HG02943 (cell line): ENCODE data around the gene RAD51B.

Source experiments
- ATAC-seq: cut with Tn5 transposase; IDR thresholded peaks from one replicate; pipeline ENCODE4 v1.9.1; 2021; ENCODE audit warnings: mild to moderate bottlenecking, low read depth, moderate library complexity; ENCODE audit not compliant: unreplicated experiment

RAD51B gene

DNA sequence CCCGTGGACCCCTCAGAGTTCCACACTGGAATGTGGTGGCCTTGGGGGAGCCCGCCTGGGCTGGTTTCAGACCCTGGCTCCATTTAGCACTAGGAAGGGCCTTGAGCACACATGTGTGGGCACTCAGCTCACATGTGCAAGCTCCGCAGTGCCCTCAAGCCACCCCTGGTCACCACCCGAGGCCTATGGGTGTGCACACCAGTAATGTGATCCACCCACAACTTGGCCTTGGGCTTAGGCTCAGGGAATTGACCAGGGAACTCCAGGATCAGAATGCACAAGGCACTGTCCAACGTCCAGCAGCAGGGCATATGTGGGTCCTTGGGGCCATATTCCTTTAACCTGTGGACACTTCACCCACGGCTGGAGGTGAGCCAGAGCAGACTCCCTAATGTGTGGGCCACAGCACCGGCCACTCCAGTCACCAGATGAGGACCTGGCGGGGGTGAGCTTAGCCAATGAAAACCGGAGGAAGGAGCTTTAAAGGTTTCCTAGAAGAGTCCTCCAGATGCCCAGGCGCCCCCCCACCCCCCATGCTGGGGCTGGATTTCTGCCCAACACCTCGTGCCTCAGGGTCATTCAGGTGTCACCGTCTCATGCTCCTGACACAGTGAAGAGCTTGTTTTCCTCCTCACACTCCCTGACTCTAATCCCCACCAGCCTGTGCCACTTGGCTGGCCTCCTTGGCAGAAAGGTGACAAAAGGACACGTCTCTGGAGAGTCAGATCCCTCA, 764.1 kb downstream of the RAD51B start:
- ATAC-seq = no peak

DNA sequence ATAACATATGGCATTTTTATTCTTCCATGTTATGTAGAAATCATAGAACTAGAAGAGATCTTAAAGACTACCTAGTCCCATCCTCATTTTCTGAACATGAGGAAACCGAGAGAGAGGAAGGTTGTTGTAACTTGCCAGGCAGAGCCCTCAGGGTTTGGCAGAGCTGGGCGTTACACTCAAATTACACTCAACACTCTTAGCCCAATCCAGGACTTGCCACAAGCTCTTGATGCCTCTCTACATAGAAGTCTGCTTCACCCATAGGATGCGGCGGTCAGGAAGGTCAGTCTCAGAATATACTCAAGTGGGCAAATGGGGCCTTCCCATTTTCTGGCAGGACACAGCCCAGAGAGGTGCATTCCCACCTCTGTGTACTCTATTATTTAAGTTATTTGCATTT, 765.2 kb downstream of the RAD51B start:
- no peak for ATAC-seq

DNA sequence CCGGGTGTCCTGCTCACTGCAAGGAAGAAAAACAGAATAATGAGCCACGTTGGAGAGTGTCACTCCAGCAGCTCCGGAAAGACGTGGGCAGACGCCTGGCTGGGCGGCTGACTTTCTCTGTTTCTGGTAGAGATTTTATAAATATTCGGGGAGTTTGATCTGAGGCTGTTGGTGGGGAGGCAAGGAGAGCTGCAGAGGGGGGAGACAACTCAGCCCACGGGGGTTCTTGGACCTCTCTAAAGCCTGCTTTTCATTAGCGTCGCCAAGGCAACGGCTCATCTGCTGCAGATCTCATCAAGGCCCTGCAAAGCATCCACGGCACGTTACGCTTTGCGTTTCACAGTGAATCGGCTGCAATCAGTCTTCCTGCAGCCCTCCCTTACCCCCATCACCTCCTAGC, 766.1 kb downstream of the RAD51B start:
- no peak for ATAC-seq

DNA sequence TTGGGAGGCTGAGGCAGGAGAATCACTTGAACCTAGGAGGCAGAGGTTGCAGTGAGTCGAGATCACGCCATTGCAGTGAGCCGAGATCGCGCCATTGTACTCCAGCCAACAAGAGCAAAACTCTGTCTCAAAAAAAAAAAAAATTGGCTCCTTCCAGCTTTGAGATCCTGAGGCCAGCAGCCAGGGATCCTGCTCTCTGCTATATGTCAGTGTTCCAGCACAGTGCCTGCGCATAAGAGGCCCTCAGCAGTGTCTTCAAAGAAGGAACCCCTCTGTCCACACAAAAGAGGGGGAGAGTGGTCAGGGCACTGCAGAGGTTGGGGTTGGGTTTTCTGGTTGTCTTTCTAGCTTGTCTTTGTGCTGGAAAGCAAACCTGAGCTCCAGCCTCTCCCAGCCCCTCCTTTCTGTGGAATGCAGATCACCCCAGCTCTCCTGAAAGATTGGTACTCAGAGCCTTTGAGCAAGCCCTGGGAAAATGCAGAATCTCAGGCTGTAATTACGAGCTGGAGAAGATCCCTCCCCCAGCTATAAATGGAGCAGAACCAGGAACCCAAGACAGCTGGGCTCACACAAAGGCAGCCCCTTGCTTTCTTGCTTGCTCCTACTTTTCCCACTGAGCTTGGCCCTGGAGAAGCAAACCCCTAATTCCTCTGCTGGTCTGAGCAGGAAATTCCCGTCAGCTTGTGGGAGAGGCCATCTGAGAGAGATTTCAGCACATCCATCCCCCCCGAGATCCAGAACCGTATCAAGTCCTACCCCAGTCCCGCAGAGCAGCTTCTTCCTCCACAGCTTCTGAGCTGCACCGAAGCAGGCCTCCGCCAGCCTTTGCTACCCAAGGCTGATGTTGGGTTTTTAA, 767.5 kb downstream of the RAD51B start:
- no peak for ATAC-seq

DNA sequence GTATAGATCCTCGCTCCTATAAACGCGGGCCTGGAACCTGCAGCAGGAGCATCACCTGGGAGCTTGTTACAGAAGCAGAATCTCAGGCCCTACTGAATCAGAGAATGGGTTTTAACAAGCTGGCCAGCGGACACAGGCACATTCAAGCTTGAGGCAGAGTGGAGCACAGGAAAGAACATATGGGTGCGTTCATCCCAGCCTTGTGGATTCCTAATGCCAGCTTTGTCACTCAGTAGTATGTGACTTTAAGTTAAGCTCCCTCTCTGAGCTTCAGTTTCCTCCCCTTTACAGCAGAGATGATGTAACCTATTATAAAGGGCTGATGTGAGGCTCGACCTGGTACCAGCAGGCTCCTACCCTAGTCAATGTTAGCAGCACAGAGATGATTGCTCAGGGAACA, 768.4 kb downstream of the RAD51B start:
- no peak for ATAC-seq

DNA sequence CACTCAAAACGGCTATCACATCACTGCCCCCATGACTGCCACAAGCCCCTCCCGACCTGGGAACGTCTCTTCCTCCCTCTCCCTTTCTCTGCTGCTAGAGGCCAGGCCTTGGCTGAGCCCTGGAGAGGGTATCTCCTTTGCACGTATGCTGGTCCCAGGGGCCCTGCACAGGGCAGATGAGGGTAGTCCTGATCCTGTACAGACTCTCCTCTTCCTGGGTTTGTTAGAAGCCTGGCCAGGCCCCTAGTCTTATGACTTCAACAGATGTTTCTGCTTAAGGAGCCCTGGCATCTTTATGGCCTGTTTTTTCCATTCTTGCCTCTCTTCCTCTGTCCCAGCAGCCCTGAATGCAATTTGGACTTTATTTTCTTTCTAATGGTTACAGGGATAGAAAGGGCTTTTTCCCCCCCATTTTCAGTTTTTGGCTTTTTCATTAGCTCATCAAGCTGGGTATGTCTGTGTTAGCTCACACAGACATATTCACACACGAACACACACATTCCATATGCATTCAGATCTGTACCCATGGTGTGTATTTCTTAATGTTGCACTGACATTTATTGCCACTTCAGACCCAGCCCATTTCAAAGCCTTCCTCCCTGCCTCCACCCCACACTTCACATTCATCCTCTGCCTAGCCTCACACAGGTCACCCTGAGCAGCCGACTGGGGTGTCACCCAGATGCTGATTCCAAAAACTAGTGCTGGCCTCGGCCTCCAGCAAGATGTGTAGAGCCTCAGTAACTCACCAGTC, 770.0 kb downstream of the RAD51B start:
- ATAC-seq = no peak

DNA sequence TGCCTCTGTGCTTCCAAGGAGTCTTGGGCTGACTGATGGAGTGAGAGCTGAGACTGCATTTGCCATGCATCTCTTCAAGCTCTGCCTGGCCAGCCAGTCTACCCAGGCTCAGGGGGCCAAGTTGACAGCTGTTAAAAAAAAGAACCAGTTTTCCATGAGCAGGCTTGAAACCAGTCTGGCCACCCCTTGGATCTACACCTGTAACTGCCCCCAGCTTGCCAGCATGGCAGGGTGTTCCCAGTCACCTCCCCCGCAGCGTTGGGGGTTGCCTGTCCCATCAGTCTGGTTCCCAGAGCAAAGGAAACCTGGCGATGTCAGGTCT, 770.6 kb downstream of the RAD51B start:
- ATAC-seq = no peak

DNA sequence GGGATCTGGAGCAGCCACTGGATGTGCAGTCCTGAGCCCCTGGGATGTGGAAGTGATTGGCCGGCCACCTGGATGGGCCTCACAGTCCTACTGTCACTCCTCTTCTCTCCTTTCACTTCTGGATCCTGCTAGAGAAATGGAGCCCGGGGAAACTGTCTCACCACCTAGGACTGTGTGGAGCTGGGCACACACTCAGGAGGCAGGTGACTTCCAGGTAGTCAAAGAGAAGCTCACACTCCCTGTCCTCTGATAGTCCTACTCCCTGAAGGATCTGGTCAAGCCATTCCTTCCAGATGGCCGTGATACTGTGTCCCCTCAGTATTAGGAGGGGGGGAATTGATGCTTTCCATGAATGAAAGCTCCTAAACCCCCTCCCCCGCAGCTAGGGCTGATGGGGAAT, 772.2 kb downstream of the RAD51B start:
- ATAC-seq = no peak

DNA sequence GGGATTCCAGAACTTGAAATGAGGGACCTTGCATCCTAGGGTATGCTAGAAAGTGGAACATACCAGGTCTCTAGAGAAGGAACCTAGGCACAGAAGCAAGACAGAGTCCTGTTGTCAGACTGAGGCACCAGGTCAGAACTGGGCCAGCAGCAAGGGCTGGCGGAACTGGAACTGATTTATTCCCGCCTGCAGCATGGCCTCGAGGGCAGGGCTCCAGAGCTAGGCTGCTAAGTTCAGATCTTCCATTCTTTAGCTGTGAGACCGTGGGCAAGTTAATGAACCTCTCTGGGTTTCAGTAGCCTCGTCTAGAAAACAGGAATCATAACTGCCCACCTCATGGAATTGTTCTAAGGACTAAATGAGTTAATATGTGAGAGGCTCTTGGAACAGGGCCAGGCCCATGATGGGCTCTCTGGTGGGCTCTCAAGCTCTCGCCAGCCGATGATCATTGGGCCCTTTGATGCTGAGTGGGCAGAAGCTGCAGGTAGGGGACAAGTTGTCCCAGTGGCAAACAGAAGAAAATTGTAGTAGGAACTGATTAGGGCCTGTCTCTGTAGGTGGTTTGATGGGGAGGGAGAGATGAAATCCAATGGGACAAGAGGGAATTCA, 773.5 kb downstream of the RAD51B start:
- ATAC-seq = no peak

DNA sequence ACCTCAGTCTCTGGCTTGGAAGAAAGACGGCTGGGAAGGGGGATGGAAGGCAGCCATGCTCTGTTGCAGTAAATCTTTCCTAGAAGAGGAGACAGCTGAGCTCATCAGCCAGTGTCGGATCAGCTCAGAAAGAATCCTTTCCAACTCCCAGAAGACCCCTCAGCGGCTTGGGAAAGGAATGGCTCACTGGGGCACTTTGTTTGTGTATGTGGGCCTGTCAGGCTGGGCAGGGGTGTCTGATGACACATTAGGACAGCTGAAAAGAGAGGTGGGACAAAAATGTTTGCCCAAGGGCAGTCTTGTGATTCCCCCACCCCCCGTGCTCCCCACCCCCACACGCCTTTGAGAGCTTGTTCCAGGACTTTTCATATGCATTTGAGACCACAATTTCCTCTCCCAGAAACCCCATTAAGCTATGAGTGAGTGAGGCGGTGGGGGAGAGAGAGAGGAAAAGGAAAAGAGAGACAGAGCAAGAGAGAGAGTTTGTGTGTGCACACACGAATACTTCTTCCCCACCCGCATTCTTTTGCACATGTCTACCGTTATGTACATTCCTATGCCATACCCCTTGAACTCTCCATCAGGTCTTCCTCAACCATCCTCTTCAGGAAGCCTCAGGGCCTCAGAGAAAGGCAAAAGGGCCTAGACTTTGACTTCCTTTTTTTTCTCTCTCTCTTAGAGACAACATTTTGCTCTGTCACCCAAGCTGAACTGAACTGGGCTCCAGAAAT, 774.4 kb downstream of the RAD51B start:
- no peak for ATAC-seq

DNA sequence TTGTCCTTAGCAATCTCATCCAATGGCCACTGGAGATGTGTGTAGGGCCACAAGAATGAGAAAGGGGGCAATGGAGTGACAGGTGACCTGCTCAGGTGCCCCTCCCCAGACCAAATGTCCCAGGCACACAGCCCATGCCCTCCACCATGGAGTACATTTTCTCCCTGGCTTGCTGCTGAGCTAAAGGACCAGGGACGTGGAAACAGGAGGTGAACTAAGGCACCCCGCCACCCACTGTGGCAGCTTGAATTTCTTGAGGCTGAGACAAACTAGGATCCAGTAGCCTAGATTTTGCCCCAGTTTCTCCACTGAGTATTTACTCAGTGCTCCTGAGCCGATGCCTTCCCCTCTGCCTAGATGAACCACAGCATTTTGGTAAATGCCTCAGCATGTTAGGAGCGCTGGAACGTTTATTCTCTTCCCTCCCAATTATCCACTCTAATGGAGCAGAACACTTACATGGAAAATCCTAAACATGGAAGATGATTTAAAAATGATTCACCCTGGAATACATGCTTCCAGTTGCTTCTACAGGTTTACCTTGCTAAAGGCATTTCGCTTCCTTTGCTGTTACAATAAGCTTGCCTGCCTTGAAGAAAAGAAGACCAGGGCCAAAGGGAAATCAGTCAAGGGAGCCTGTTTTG, 775.3 kb downstream of the RAD51B start:
- ATAC-seq = no peak

DNA sequence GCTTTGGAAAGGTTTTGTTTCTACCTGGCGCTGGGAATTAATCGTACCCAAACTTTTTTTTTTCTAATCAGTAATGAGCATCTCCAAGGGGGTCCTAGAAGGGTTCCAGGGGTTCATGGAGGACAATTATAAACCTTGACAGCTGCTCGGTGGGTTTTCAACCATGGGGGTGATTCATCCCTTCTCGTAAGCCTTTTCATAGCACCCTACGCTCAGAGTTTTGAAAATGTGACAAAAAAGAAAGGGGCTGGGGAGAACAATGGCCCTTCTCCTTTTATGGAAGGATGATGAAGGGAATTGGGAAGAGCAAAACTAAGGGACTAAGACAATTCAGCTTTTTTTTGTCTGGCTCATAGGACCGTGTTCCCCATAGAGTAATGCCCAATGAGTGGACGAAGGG, 776.6 kb downstream of the RAD51B start:
- ATAC-seq = no peak

DNA sequence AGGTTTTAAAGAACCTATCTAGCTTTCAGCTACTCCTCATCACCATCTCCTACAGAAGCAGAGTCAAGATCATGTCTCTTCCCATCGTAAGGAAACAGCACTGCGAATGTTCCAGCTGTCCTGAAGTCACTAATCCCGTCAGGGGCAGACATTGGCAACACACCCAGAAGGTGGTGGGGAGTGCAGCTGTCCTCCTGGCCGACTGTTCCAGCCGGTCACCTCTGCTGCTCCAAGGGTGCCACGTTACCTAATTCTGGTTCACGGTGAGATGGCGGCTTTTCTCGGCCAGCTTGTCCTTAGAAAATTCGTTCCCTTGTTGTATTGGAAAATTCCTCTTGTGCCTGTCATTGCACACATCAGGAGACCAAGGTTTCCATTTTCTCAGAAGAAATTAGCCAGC, 777.1 kb downstream of the RAD51B start:
- no peak for ATAC-seq

DNA sequence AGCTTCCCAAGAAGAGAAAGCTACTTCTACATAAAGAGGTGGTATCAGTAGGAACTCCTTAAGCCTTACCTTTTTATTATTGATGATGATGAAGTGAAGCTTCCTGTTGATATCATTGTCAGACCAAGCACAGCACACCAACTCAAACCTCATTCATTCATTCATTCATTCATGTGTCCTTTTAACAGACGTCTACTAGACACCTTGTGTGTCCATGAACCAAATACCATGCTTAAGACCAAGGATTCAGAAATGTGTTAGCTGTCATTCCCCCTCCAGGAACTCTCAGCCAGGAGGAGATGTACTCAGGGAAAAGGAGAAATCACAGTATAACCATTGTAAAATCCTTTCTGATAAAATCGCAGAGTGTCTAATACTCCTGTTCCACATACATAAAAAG, 778.5 kb downstream of the RAD51B start:
- ATAC-seq = no peak

DNA sequence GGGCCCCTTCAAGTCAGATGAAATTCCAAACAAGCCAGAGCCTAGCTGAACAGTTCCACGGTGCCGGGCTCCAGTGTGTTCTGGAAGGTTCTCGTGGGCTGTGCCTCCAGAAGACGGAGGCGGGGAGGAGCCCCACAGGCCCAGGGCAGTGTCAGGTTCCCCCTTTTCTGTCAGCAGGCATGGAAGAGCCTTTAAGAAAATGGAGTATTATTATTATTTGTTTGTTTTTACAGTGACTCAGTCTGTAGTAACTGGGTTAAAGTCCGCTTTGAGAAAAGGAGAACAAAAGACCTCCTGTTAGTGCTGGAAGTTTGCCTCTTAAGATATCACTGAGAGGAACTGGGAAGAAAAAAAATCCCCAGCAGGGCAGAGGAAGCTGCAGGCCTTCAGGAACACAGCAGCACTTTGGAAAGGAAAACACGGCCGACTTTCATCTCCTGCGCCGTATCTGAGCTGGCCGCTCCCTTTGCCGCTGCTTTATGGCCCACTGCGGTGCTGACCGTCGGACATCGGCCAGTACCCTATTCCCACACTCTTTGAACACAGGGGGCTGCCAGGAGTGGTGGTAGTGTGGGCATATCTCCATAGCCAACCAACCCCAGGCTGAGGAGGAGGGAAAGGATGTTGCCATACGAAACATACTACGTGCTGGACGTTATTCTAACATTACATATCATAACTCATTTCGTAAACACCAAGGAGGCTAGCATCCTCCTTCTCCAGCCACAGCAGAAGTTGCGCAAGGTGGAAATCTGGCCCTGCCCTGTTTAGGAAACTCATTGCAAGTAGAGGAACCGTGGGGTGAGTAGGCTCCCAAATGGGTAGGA, 779.3 kb downstream of the RAD51B start:
- ATAC-seq = no peak

DNA sequence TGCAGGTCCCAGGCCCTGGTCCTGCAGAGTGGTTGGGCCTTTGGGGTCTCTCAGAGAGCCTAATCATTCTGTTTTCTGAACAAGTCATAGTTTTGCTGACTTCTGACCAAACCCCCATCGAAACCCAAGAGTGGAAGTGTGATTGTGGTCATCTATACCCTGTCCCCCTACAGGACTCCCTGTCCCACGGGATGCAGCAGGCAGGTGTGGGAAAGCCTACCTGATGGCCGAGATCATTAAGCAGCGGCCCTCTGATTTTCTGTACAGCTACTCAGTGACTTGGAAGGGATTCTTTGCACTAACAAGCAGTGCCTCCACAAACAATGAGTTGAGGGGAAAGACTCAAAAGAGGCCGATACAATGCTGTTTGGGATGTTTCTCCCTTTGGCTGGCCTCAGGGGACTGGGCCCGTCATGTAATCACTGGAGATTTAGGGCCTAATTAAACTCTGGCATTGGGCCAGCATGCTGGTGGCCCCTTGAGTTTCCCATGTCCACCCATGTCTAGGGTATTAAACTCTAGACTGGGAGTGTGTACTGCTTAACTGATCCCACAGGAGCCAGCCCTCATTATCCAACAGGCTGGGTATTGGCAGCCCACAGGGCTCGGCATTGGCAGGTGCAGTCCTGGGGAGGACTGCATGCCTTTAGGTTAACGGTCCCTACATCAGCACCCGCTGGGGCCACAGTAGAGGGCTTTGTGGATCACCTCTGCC, 780.5 kb downstream of the RAD51B start:
- ATAC-seq = no peak

DNA sequence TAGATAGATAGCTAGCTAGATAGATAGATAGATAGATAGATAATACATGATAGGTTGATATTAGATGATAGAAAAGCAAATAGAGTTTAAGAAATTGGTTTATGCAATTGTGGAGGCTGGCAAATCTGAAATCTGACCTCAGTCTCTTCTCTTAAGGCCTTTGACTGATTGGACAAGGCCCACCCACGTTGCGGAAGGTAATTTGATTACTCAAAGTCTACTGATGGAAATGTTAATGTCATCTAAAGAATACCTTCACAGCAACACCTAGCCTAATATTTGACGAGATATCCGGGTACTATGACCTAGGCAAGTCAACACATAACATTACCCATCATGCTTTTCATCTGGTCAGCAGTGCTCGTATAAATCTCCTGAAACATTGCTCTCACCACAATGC, 782.9 kb downstream of the RAD51B start:
- ATAC-seq = no peak

DNA sequence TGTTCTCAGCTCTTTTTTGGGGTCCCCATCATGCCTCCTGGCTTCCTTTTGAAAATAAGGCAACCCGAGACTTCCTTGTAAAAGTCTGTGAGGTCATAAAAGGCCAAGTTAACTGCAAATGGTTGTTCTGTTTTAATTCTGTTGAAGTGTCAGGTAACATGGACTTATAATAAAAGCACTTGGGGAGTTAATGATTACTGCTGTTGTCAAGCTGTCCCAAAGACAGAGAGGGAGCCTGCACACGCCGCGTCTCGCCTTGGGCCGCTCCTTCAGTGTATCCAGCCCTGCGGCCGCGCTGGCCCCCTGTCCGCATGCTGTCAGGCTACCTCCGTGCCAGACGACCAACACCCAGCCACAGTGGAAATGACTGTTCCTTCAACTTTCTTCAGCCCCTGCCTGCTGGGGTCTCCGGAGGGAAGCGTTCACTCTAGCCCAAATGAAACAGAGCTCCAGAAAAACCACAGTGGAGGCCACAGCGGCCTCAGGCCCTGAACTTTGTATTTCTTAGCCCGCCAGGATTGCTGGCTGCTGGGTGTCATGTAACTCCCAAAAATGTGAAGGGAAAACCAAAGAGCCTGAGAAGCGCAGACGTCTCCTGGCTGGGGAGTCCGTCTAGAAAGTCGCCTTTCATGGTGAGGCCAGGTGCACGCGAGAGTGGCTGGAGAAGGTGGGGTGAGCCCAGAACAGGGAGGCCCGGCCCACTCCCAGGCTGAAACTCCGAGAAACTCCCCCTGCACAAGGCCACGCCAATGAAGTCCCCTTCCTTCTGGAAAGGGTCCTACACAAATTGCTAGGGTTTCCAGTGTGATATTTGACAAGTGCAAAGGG, 784.2 kb downstream of the RAD51B start:
- ATAC-seq = no peak
